Skeletal muscle tissue (tissue), 5 donors: ENCODE results near the gene CMTM3. TPM values are rescaled to one million over a fixed set of nuclear protein-coding genes. Genes with fewer than 3 reads are reported as not detected.
A peak's percentile ranks its signal among the peaks of the same experiment; 100 is the strongest.
"Not testable (repeated sequence)": the region's sequence is repeated elsewhere in the genome, so short reads cannot be mapped to it uniquely, and the experiment has no call there.

Source experiments
- H3K27ac ChIP-seq: one replicate; pipeline ENCODE4 v1.7.0; 2013; ENCODE audit warnings: mild to moderate bottlenecking, low read depth, low read length, inconsistent platforms
- H3K27me3 ChIP-seq, 3 donors: one replicate each; pipeline ENCODE4 v1.7.0; 2013; ENCODE audit warnings: low read length in 3 of 3; ENCODE audit not compliant: control insufficient read depth in 3 of 3, insufficient read depth in 3 of 3
- H3K36me3 ChIP-seq, 3 donors: one replicate each; pipeline ENCODE4 v1.7.0; 2013; ENCODE audit warnings: low read length in 3 of 3; ENCODE audit not compliant: control insufficient read depth in 3 of 3, insufficient read depth in 3 of 3
- H3K4me1 ChIP-seq, 3 donors: one replicate each; pipeline ENCODE4 v1.7.0; 2013; ENCODE audit warnings: low read length in 3 of 3, mild to moderate bottlenecking in 3 of 3; ENCODE audit not compliant: control insufficient read depth in 3 of 3, insufficient read depth in 3 of 3
- H3K4me3 ChIP-seq, 3 donors: one replicate each; pipeline ENCODE4 v1.7.0; 2013; ENCODE audit warnings: low read length in 3 of 3
- H3K9ac ChIP-seq, 3 donors: one replicate each; pipeline ENCODE4 v1.7.0; 2013; ENCODE audit warnings: low read length in 3 of 3, mild to moderate bottlenecking in 3 of 3, moderate library complexity in 2 of 3, low read depth in 1 of 3
- H3K9me3 ChIP-seq, 3 donors: one replicate each; pipeline ENCODE4 v1.7.0; 2013; ENCODE audit warnings: low read length in 3 of 3; ENCODE audit not compliant: control insufficient read depth in 3 of 3
- small RNA-seq: library from RNA; depleted of rRNA; stranded (forward); fragments of <200 nt; gene quantifications from one replicate; pipeline ENCODE3, GENCODE V24; 2014
- total RNA-seq: library from RNA; depleted of rRNA; stranded (reverse); fragments of >200 nt; gene quantifications from one replicate; pipeline ENCODE4 v1.2.3, GENCODE V29; 2014
- donor health status: Osteomylitis.

CMTM3 gene
- total RNA-seq, 1 donor from 2014 or later: 23.0 TPM

GRCh38 chr16:66658860-66659190 is 54.3 kb downstream of the CMTM3 start:
- Histone ChIP-seq H3K27me3 (no peaks in the 10 kb centered on the region), H3K9me3 (no peaks in the 10 kb centered on the region), H3K4me1 (peaks cover 14 to 18% (median 17%) of the 10 kb centered on the region in 3 donors), H3K36me3 (no peaks in the 10 kb centered on the region), H3K27ac (no peak overlapping the region), H3K9ac (no peak overlapping the region), H3K4me3 (no peak overlapping the region)

DNA sequence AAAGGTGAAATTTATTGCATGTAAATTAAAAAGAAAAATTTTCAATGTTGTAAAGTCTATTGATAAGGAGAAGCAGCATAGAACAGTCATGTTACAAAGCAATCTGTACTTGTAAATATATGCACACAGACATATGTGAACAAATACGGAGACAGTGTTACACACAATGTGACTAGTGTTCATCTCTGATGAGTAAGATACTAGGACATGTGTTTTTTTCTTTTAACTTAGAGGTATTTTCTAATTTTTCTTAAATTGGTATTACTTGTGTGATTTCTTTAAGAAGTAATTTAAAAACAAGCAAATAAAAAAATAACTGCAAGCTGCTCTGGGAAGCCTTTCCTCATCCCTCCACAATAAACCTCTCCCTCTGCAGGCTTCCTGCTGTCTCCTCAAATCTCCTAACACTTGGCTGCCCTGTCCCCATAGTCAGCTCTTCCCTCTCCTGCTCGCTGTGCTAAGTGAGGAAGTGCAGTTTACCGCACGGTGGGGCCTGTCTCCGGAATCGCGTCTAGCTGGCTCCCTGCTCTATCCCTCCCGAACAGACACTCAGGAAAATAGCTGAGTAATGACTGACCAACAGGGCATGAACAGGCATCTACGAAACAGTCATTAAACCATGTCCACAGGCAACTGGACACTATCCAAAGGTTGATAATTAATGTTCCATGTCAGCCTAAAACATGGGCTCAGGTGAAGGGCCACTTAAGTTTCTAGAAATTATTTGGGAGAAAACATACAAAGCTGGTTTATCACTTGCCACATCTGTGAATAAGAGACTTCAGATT is 56.1 kb downstream of the CMTM3 start:
- H3K9me3 ChIP-seq: no peaks in the 10 kb centered on the region
- peak overlapping the region; percentile 8 to 54 (median 30) for H3K4me3 ChIP-seq
- peak overlapping the region; percentile 92 for H3K27ac ChIP-seq
- peak overlapping the region; percentile 26 to 66 (median 47) for H3K9ac ChIP-seq
- no peaks in the 10 kb centered on the region for H3K27me3 ChIP-seq
- no peaks in the 10 kb centered on the region for H3K36me3 ChIP-seq
- H3K4me1 ChIP-seq: peaks cover 14 to 18% (median 17%) of the 10 kb centered on the region in 3 donors

- H3K27ac ChIP-seq: peak overlapping the region; percentile 92
- no peaks in the 10 kb centered on the region for H3K9me3 ChIP-seq
- H3K27me3 ChIP-seq: no peaks in the 10 kb centered on the region
- peaks cover 14 to 18% (median 17%) of the 10 kb centered on the region in 3 donors for H3K4me1 ChIP-seq
- peak overlapping the region in 2 of 3 donors; percentile 8 to 54 for H3K4me3 ChIP-seq
- H3K36me3 ChIP-seq: no peaks in the 10 kb centered on the region
- H3K9ac ChIP-seq: peak overlapping the region; percentile 26 to 66 (median 47)
Measured at GRCh38 chr16:66661210-66661560, 56.7 kb downstream of the CMTM3 start.

GRCh38 chr16:66661671-66662346 is 57.3 kb downstream of the CMTM3 start:
- peaks cover 14 to 18% (median 17%) of the 10 kb centered on the region in 3 donors for H3K4me1 ChIP-seq
- H3K36me3 ChIP-seq, H3K27me3 ChIP-seq, H3K4me3 ChIP-seq, H3K9me3 ChIP-seq: not testable (repeated sequence)
- peak overlapping the region in 2 of 3 donors; percentile 5 to 50 for H3K9ac ChIP-seq
- H3K27ac ChIP-seq: peak overlapping the region; percentile 92

- no peaks in the 10 kb centered on the region for H3K27me3 ChIP-seq
- peak overlapping the region; percentile 92 for H3K27ac ChIP-seq
- no peak overlapping the region for H3K4me3 ChIP-seq
- H3K4me1 ChIP-seq: peaks cover 14 to 18% (median 17%) of the 10 kb centered on the region in 3 donors
- H3K36me3 ChIP-seq: no peaks in the 10 kb centered on the region
- peak overlapping the region in 1 of 3 donors; percentile 50 for H3K9ac ChIP-seq
- no peaks in the 10 kb centered on the region for H3K9me3 ChIP-seq
Measured at GRCh38 chr16:66662445-66663194, 58.1 kb downstream of the CMTM3 start.

Small RNA genes within 50 kb of the gene (small RNA-seq; reads per million reads assigned to genes)
- not detected for gene CKLF-CMTM1

Other genes starting within 250 kb of the CMTM3 start
- gene CDH5, start 238.0 kb upstream of the CMTM3 start, total RNA-seq: 42.8 TPM
- gene BEAN1, start 177.4 kb upstream of the CMTM3 start, total RNA-seq: not detected
- 11.5 TPM for gene TK2, start 54.6 kb upstream of the CMTM3 start, total RNA-seq
- 34.4 TPM for gene CKLF, start 52.1 kb upstream of the CMTM3 start, total RNA-seq
- not detected for gene CMTM1, start 38.3 kb upstream of the CMTM3 start, total RNA-seq
- gene CMTM2, start 25.2 kb upstream of the CMTM3 start, total RNA-seq: not detected
- 10.4 TPM for gene CMTM4, start 92.0 kb downstream of the CMTM3 start, total RNA-seq
- gene DYNC1LI2, start 146.9 kb downstream of the CMTM3 start, total RNA-seq: 70.5 TPM
- gene TERB1, start 196.9 kb downstream of the CMTM3 start, total RNA-seq: not detected
- gene NAE1, start 226.3 kb downstream of the CMTM3 start, total RNA-seq: 32.9 TPM
- not detected for gene CA7, start 239.7 kb downstream of the CMTM3 start, total RNA-seq